Measurements from ENCODE around the gene PDCD6IP.
"Not testable (repeated sequence)": the region's sequence is repeated elsewhere in the genome, so short reads cannot be mapped to it uniquely, and the experiment has no call there.

PDCD6IP gene

DNA sequence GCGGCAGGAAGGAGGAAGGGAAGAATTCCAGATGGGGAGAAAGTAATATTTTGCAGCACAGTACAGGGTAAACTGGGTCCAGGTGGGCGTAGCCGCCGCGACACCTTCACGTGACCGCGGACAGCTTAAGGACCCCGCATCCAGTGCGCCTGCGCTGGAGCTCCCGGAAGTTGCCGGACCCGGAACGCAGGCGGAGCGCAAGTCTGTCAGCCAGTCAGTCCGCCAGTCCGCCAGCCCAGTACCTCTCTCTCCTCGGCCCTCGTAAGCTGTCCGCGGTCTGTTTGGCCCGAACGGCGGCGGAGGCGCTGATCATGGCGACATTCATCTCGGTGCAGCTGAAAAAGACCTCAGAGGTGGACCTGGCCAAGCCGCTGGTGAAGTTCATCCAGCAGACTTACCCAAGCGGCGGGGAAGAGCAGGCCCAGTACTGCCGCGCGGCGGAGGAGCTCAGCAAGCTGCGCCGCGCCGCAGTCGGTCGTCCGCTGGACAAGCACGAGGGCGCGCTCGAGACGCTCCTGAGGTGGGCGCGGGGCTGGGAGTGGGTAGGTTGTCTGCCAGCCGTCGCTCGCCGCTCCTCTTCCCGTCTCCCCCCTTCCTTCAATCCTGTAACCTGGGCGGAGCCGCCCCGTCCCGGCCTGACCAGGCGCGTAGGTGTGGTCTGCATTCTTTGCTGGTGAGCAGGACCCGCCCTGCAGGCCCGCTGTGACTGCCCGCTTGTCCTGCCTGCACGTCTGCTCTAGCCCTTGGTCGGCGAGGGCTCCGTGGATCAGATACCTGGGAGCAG lies at the start of gene PDCD6IP:
Gene PDCD6IP (plus strand): TSS at position 213 of the 784 bp plus-strand sequence. CDS start 99 bp downstream, at position 312.
- TF ChIP-seq, protein P1, sequence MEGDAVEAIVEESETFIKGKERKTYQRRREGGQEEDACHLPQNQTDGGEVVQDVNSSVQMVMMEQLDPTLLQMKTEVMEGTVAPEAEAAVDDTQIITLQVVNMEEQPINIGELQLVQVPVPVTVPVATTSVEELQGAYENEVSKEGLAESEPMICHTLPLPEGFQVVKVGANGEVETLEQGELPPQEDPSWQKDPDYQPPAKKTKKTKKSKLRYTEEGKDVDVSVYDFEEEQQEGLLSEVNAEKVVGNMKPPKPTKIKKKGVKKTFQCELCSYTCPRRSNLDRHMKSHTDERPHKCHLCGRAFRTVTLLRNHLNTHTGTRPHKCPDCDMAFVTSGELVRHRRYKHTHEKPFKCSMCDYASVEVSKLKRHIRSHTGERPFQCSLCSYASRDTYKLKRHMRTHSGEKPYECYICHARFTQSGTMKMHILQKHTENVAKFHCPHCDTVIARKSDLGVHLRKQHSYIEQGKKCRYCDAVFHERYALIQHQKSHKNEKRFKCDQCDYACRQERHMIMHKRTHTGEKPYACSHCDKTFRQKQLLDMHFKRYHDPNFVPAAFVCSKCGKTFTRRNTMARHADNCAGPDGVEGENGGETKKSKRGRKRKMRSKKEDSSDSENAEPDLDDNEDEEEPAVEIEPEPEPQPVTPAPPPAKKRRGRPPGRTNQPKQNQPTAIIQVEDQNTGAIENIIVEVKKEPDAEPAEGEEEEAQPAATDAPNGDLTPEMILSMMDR (IDR thresholded peaks at IDR 0.05; ENCODE audit: low read depth, low read length), result no peak; the same call in 1 of the 2 replicates
- peak; percentile 83 for DNase-seq (ENCODE audit: extremely low read depth, low read depth)

DNA sequence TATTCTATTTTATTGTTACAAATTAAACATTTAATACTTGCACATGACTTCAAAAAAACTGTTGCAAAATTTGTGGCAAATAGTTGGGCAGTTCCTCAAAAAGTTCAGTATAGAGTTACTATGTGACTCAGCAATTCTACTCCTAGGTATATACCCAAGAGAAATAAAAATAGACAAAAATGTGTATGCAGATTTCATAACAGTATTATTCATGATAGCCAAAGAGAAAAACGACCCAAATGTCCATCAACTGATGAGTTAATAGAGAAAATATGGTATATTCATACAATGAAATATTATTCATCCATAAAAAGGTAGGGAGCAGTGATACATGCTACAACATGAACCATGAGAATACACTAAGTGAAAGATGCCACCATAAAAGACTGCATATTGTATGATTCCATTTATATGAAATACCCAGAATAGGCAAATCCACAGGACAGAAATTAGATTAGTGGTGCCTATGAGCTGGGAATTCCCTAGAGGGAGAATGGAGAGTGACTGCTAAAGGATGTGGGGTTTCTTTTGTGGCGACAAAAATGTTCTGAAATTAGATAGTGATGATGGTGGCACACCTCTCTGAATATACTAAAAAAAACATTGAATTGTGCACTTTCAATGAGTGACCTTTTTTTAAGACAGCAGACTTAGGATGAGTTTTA lies 48.8 kb upstream of the PDCD6IP start:
- DNase-seq (ENCODE audit: extremely low read depth, low read depth), result no peak
- TF ChIP-seq, protein P1 (IDR thresholded peaks at IDR 0.05; ENCODE audit: low read depth, low read length), result no peak

- TF ChIP-seq, protein P1 (IDR thresholded peaks at IDR 0.05; ENCODE audit: low read depth, low read length), result no peak
- DNase-seq (ENCODE audit: extremely low read depth, low read depth), result no peak
Observed at GRCh38 chr3:33750211-33750548, 48.2 kb upstream of the PDCD6IP start.

DNA sequence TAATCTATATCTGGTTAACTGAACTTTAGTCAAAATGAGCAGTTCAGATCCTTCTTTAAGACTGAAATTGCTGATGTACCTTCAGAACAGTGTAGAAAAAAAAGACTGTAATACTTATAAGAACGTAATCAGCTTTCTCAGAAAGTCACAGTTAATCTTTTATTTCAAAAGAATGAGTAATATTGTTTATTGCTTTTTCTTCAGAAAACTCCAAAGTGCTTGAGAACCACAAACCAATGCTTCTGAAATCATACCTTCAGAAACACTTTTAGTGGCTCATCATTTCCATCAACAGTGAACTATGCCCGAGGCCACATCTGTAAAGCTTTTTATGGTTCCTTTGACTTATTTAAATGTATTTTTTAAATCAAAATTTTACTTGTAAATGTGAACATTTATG lies 47.1 kb upstream of the PDCD6IP start:
- TF ChIP-seq, protein P1 (IDR thresholded peaks at IDR 0.05; ENCODE audit: low read depth, low read length), result no peak
- DNase-seq (ENCODE audit: extremely low read depth, low read depth), result no peak

DNA sequence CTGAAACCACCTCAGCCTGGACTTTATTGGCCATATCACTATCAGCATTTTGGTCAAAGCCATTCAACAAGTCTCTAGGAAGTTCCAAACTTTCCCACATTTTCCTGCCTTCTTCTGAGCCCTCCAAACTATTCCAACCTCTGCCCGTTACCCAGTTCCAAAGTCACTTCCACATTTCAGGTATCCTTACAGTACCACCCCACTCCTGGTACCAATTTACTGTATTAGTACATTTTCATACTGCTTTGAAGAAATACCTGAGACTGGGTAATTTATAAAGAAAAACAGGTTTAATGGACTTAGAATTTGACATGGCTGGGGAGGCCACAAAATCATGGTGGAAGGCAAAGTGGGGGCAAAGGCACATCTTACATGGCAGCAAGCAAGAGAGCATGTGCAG lies 44.0 kb upstream of the PDCD6IP start:
- not testable (repeated sequence) for DNase-seq (ENCODE audit: extremely low read depth, low read depth)

DNA sequence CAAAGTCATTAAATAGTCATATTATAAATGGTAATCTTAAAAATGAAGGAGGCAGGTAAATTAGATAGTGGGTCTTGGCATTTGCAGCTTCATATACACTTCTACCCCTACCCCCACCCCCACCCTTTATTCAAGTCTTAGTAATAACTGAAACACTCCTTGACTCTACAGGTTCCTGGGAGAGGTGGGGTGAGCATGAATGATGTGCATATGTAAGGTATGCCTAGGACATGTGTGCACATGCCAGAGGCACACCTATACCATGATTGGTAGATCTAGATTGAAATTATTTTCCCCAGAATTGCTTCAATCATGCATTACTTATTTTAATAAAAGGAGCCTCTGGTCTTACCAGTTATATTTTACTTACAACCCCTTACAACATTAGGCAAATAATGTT lies 40.1 kb upstream of the PDCD6IP start:
- TF ChIP-seq, protein P1 (IDR thresholded peaks at IDR 0.05; ENCODE audit: low read depth, low read length), result no peak
- DNase-seq (ENCODE audit: extremely low read depth, low read depth), result no peak

- no peak for DNase-seq (ENCODE audit: extremely low read depth, low read depth)
- TF ChIP-seq, protein P1 (IDR thresholded peaks at IDR 0.05; ENCODE audit: low read depth, low read length), result no peak
Observed at GRCh38 chr3:33758864-33759263, 39.6 kb upstream of the PDCD6IP start.
